ENCODE data around the gene DUSP28.
A peak's percentile ranks its signal among the peaks of the same experiment; 100 is the strongest.

Gene DUSP28

DNA sequence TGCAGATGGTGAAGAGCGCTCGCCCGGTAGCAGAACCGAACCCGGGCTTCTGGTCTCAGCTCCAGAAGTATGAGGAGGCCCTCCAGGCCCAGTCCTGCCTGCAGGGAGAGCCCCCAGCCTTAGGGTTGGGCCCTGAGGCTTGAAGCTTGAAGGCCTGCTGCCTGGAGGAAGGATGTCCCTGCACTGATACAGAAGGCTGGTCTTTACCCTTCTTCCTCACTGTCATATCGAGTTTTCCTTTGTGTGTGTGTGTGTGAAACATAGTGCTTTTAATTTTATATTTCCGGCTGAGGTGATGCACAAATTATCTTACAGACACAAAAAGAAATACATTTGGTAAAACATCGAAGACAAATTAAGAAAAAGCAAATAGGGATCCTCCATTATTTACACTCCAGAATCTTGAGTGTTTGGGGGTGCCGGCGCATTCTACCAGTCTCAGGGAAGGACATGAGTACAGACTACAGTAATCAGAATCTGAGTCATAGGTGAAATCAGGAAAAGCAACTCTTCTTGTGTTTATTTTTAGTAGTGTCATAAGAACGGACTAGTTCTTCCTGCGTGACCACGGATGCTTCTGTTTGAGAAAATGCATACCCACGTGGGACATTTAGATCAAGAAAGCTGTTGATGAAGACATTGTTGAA, 1.3 kb downstream of the DUSP28 start:
- DNase-seq = peak; percentile 53

DNA sequence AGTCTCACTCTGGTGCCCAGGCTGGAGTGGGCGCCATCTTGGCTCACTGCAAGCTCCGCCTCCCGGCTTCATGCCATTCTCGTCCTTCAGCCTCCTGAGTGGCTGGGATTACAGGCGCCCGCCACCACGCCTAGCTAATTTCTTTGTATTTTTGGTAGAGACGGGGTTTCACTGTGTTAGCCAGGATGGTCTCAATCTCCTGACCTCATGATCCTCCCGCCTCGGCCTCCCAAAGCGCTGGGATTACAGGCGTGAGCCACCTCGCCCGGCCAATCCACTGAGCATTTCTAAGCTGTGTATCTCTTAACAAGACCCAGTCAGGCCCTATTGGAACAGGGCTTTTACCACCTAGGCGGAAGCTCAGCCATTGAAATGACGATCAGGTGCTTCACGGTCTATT, 3.1 kb downstream of the DUSP28 start:
- peak; percentile 1 for DNase-seq

DNA sequence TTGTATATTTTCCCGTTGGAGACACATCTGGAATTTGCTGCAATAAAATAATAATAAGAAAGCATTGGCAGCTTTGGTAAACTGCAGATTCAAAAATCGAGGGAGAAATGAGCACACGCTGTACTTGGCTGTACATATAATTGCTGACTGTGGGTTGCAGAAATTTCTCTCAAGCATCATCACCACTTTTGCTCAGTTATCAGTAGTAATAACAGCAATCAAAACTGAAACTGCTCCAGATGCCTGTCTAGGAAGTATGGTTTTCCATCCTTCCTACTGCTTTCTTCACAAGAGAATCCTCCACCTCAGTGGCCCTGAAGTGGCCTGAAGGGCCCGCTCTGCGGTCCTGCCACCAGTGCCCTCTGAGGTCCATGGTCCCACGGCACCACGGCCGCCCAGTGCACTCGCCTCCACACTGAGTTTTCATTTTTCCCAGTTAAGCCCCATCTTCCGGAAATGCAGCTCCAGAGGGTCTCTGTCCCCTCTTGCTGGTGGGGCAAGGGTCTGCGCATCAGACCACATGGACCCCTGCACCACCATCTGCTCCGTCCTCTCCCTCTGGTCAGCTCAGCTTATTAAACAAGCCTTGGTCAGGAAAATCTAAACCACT, 3.9 kb downstream of the DUSP28 start:
- DNase-seq = peak; percentile 0

DNA sequence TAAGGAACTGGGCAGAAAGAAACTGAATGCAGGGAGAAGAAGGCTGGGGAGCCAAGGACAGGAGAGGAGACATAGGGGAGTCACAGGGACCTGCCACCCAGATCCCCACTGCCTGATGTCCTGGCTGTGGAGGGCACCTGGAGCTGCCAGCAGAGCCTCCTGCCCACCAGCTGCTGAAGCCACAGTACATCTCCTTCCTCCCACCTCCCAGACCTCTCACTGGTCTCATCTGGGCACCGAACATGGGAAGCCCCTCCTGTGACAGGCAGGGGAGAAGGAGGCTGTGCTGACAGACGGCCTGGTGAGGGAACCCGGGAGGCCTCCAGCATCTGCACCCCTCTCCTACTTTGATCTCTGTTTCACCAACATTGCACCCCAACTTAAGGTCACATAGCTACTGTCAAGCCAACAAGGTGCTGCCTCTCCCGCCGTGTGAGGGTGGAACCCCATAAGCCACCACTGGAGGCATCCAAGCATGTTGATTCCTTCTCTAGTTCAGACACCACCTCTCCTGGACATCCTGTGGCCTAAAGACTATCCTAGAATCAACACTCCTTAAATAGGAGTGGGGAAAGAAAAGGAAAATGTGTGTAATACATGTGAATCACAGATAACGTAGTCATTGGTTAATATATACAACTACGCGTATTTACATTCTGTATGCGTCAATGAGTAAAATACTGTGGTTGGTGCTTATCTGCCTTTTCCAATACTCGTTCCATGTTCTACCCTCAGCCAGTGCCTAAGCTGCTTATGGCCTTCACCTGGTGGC, 4.6 kb downstream of the DUSP28 start:
- DNase-seq = peak; percentile 45

DNA sequence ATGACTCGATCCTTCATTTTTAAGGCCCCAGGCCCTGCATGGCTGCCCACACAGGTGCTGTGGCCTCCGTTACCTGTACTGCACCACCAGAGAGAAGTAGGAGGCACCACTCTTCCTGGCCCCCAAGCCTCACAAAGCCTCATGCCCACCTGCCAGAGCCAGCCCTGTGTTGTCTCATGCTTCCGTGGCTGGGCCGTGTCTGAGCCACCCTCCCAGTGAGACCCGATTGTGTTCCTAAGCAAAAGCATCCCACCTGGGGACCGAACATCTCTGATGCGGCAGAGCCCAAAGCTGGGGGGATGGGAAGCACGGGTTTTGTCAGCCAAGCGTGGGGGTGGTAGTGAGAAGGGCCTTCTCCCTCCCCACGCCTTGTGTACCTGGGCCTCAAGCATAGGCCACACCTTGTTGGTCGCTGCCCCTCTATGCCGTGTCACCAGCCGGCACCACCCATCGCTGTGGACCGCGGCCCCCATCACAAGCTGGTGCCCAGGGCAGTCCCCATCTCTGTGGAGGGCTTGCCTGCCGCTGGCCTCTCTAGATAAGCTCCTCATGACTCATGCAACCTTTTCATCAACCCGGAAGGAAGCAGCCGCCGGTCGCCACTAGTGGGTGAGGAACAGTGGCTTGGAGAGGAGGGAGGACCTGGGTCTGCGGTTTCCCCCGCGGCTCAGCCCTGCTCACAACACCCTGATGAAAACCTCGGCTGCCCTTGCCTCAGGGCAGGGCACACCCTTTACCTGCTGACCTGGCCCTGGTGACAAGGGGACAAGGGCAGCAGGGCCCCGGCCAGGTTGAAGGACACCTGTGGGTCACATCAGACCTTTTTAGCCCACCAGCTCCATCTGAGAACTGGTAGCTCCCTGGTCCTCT, 5.4 kb downstream of the DUSP28 start:
- DNase-seq = peak; percentile 93

DNA sequence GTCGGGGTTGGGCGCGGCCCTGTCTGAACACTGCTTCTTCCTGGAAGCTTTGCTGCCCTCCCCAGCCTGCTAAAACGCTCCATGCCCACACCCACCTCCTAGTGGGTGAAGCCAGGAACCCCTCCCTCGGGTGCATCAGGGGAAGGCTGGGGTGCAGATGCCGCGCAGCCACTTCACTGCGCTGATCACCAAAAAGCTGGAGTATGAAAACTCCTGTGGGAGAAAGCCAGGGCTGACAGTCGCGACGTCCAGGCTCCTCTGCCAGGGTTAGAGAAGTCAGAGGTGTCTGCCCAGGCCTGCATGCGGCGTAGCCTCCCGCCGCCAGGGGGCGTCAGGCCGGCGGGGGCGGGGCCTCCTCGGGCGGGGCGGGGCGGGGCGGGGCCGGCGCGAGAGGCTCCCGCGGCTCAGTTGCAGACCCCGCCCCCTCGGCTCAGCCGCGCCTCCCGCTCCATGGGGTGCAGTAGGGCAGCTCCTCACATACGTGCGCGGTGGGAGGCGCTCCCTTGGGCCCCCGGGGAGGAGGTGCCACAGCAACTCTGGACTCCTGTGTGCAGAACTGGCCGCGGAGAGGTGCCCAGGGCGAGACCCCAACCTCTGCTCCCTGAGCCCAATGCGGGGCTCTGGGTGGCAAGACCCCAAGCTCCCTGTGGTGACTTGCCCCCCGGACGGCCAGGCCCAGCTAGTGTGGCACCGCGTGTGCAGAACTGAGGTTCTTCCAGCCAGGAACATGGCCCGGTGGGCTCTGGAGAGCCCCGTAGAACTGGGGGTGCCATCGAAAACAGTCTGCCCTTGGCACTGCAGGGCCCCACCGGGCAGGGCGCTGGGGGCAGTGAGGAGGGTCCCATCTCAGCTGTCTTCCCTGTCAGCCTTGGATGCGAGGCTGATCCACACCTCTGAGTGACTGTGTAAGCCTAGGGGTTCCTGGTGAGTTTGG, 6.3 kb downstream of the DUSP28 start:
- peak; percentile 98 for DNase-seq

DNA sequence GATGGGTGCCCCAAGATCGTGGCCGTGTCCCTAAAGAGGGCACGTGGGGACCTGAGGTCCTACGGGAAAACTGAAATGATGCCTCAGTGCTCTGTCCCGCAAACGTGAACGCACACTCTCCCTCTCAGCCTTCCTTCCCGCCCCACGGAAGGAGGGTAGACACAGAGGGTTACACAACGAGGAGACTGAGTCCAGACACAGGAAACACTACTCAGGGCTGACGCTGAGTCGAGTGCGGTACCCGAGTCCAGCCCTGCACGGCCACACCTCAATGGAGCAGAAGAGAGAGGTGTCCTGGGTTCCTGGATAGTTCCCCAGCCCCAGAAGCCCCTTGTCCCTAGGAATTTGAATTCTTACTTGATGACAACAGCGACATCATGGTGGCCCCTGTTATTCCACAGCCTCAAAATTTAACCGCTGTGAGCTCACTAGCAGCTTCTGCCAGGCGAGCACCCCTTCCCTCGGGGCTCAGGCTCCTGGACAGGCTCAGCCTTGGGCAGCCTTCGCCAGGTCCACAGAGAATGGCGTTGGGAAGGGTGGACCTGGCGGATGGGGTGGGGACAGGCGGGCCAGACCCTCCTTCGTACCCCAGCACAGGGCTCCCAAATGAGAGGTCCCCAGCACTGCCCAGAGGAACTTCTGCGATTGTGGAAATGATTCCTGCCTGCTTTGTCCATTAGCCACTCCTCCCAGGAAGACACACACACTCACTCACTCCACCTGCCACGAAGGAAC, 7.1 kb downstream of the DUSP28 start:
- DNase-seq = peak; percentile 71

DNA sequence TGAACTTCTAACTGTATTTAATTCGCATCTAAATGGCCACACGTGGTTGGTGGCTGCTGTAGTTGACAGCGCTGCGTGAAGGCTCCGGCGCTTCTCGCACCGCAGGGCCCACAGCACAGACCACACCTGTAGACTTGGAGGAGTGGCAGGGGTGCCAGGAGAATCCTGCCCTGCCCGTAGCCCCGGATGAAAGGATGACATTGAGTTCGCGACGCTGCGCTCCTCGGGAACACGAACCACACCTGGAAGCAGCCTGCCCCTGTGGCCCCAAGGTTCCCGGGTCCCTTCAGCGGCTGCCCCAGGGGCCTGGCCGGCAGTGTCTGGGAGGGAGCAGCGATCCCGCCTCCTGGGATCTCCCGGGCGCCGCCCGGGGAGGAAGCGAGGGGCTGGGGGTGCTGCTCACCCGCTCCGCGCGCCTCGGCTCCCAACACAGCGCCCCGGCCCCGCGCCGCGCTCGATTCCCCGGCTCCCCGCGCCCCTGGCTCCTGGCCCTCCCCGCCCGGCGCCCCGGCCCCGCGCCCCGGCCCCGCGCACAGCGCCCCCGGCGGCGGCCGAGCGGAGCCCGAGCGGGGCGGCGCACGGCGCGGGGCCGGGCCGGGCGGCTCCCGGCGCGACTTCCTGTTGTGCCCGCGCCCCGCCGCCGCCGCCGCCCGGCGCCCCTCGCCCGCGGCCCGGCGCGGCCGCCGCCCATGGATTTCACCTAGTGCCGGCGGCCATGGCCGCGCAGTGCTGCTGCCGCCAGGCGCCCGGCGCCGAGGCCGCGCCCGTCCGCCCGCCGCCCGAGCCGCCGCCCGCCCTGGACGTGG, 7.9 kb downstream of the DUSP28 start, which contains the start of gene RNPEPL1:
RNPEPL1 (plus strand) TSS at position 613 of the 806 bp plus-strand sequence; CDS start at position 716, 103 bp downstream.
- DNase-seq = peak; percentile 72

DNA sequence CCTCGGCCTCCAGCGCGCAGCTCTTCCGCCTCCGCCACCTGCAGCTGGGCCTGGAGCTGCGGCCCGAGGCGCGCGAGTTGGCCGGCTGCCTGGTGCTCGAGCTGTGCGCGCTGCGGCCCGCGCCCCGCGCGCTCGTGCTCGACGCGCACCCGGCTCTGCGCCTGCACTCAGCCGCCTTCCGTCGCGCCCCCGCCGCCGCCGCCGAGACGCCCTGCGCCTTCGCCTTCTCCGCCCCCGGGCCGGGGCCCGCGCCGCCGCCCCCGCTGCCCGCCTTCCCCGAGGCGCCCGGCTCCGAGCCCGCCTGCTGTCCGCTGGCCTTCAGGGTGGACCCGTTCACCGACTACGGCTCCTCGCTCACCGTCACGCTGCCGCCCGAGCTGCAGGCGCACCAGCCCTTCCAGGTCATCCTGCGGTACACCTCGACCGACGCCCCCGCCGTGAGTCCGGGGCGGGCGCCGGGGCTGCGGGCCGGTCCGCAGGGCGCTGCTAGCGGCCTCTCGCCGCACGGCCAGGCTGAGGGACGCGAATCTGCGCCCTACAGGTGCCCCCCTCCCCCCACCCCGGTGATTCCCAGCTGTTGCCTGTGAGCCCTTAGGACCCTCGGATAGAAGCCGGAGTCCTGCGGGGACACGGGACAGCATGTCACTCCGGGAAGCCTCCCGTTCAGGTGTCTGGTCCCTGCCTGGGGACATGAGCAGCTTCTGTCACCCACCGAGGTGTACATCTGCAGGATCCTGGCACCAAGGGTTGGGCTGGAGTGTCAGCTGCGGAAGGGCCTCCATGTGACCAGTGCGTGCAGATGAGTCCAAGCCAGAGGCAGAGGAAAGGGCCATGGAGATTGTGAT, 8.7 kb downstream of the DUSP28 start:
- peak; percentile 76 for DNase-seq

DNA sequence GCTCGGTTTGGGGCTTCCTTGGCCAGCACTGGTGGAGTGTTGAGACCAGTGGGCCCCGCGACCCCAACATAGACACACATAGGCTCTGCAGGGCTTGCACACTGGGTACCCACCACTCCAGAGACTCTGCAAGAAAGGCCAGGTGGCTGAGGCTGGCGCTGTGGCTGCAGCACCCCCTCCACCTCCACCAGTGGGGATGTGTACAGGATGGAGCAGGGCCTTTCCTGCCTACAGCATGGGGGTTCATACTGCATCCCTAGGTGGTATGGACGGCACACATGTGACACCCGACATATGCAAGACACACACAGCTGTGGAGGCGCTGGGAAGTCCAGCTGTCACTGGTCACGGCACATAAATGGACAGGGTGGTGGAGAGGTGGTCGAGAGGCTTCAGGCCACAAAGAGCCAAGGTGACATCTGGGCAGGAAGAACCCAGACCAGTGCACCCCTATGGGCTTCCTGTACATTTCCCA, 9.4 kb downstream of the DUSP28 start:
- peak; percentile 29 for DNase-seq

DNA sequence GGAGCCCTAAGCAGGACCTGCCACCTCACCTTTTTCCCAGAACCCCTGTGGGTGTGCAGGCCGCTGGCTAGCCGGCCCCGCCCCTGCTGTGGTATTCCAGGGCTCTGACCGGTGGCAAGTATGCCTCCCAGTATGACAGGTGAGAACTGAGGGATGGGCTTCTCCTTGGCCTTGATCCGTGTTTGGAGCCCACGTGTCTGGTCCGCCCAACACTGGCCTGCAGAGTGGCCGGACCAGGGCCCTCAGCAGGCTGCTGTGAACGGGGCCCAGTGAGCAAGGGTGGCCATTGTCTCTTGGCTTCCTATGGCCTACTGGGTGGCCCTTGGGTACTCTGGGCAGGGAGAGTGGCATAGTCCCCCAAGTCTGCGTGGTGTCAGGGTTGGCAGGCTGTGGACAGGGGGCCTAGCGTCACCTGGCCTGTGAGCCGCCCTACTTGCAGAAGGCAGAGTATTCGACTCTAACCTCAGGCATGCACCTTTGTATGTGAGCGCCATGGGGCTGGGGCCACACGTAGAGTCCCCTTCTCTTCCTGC, 9.9 kb downstream of the DUSP28 start:
- no peak for DNase-seq

DNA sequence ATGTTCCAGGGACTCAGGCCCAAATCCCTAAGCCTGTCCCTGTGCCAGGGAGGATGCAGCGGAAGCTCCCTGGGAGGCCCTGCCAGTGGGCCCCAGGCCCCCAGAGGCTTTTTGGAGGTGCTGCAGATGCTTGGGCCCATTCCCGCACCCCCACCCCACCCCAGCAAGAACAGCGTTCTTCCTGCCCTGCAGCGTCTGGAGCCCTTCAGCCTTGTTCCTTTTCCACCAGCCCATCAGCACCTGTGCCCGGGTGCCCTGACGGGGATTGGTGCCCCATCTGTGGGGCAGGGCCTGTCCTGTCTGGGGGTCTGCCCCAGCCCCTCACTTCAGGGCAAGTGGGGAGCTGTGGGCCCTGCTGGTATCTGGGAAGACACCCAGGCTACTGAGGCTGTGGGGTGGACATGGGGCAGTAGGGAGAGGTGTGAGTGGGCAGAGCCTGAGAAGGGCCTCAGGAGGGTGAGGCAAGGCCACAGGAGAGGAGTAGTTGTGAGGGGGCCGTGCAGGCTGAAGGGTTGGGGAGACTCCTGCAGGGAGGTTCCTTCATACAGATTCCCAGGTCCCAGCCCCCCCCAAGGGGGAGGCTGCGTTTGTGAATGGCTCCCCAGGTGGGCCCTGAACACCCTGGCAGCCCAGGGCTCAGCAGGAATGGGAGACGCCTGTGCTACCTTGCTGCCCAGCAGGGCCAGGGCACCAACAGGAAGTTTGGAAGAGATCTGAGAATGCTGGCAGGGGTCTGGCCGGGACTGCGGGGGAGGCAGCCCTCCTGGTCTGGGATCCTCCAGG, 10.6 kb downstream of the DUSP28 start:
- DNase-seq = no peak

DNA sequence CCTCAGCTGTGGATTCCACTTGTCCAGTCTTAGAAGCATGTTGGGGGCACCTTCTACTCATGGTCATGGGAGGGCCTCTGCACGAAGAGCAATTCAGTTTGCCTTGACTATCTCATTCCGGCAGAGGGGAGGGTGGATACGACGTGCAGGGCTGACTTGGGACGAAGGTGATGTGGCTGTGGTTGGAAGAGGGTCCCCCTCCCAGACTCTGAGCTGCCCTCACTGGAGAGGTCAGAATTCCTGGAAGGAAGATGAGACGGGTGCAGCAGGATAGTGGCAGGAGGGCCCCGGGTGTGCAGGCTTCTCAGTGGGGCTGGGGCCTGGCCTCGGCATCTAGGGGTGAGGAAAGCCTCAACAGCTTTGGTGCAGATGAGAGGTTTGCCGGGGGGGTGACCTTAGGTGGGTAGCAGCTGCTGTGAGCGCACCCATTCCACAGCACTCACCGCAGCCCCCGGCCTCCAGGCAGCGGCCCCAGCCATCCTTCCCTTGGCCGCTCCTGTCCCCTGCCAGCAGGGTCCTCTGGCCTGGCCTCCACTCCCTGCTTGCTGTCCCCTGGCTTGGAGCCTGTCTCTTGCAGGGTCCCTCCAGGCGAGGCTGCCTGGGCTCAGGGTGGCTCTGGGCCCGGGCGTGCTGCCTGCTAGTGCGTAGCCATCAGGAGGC, 11.3 kb downstream of the DUSP28 start:
- no peak for DNase-seq

DNA sequence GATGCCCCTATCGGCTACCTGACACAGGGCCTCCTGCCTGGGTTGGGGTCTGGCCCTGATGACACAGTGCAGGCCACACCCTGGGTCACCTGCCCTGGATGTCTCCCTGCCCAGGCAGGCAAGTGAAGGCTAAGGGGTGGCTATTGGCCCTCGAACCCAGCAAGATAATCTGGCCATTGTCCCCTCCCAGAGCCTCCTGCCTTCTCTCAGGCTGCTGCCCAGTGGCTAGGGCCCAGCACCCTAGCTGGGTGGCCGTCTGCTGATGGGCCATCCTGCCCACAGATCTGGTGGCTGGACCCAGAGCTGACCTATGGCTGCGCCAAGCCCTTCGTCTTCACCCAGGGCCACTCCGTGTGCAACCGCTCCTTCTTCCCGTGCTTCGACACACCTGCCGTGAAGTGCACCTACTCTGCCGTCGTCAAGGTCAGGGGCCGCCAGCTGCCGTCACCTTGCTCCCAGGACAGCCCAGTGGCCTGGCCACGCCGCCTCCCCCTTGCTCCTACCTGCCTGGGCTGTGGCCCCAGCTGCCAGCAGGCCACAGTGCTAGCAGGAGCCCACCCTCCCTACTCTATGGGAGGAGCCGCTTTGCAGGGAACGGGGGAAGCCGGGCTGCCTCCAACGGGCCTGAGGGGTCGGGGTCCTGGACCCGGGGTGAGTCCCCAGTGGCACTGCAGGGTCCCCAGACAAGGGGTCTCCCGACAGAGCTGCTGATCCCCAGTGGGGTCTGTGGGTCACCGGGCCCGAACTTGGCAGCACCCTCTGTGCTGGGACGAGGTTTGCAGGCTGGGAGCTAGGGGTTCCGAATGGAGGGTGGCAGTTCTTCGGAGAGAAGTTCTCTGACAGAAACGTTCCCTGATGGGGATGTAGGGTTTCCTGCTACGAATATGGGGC, 12.2 kb downstream of the DUSP28 start:
- no peak for DNase-seq

DNA sequence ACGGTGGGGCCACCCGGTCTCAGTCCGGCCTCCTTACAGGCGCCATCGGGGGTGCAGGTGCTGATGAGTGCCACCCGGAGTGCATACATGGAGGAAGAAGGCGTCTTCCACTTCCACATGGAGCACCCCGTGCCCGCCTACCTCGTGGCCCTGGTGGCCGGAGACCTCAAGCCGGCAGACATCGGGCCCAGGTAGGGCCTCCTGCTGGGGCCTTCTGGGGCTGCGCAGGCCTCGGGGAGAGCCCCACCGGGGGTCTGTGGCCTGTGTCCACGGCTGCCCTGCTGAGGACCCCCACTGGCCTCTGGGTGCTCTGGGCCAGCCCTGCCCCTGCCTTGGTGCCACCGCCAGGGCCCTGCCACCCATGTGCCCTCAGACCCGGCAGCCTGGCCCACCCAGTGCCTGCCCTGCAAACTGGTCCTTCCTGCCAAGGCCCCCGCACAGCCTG, 12.9 kb downstream of the DUSP28 start:
- no peak for DNase-seq
